NCI-H69 (cell line): ENCODE data around the gene TERT.
"Not testable (repeated sequence)": the region's sequence is repeated elsewhere in the genome, so short reads cannot be mapped to it uniquely, and the experiment has no call there.

Source experiments
- DNase-seq: peaks from one replicate; lab custom pipeline; 2025; lab: John Stamatoyannopoulos, UW

Gene TERT

DNA sequence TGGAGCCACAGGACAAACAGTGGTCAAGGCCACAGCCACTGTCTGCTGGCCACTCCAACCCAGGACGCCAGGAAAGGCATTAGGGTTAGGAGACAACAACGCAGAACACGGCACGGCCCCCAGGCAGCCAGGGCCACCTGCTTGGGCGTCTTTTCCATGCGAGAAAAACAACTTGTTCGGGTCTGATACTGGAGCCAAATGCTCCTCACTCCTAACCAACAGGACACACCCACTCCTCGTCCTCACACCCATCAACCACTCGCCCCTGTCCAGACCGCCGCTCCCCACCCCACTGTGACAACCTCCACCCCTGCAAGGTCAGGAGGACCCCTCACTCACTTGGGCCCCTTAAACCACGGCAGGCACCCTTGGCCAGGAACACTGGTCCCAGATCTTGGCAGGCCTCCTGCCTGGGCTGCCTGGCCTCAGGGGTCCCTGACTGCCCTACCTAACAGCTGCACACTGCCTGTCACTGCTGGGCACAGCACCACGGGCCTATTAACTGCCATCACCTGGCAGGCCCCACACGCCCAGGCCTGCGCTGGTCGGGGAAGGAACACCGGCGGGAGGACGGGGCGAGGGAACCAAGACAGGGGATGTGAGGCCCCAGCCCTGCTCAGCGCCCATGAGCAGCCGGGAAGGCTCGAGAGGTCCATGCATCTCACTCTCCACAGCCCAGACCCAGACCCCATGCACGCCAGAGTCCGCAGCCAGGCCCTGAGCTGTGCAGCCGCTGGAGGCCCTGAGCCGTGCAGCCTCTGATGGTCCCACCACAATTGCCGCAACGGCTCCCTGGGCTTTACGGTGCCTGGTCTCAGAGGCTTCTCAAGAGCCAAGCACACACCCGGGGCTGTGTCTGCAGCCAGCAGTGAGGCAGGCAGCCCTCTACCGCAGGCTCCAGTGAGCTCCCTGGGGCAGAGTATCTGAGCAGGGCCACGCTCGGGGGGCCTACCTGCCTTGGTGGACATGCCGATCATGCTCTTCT lies 36.3 kb upstream of the TERT start:
- DNase-seq: no peak

DNA sequence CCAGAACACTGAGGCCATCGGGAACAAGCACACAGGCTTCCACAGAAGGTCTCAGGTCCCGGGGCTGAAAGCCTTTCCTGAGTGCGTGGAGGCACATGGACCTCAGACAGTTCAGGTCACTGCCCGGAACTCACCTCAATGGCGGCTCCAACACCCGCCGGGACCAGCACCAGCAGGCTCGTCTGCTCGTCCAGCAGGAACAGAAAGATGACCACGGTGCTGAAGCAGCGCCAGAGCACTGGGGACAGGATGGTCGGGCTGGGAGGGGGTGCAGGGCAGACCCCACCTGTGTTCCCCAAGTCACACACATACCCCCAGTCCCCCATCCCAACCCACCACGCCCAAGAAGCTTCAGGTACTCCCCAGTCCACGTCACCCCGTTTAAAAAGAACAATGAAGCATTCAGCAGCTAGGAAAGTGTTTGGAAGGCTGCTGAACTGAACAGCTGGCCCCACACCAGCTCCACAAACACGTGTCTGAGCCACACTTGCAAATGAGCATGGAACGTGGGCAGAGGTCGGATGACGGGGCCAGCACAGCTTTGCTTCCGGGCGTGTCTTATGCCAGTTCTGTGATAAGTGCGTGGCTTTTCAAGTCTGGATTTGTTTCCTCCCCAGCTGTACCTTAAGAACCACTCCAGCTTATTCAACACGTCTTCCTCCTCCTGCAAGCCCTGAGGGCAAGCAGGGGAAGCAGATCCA lies 35.4 kb upstream of the TERT start:
- no peak for DNase-seq

DNA sequence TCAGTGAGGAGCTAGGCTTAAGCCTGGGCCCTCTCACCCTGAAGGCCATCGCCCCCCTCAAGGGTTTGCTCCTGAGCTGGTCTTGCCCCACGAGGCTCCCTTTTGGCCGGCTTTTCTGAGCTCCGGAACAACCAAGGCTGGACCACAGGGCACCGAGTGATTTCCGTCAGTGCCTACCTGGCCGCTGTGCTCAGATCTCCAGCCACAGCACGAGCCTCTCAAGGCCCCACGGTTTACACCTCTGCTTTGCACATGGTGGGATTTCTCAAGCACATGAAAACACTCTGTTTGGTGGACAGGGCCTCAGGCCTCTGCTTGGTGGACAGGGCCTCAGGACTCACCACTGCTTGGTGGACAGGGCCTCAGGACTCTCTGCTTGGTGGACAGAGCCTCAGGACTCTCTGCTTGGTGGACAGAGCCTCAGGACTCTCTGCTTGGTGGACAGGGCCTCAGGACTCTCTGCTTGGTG lies 34.3 kb upstream of the TERT start:
- no peak for DNase-seq

DNA sequence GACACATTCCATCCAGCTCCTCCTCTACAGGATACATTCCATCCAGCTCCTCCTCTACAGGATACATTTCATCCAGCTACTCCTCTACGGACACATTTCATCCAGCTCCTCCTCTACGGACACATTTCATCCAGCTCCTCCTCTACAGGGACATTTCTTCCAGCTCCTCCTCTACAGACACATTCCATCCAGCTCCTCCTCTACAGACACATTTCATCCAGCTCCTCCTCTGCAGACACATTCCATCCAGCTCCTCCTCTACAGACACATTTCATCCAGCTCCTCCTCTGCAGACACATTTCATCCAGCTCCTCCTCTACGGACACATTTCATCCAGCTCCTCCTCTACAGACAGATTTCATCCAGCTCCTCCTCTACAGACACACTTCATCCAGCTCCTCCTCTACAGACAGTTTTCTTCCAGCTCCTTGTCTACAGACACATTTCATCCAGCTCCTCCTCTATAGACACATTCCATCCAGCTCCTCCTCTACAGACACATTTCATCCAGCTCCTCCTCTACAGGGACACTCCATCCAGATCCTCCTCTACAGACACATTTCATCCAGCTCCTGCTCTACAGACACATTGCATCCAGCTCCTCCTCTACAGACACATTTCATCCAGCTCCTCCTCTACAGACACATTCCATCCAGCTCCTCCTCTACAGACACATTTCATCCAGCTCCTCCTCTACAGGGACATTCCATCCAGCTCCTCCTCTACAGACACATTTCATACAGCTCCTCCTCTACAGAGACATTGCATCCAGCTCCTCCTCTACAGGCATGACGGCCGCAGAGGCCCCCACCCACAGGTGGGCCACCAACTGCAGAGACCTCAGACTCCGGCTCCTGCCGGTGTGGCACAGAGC lies 33.6 kb upstream of the TERT start:
- DNase-seq: not testable (repeated sequence)

DNA sequence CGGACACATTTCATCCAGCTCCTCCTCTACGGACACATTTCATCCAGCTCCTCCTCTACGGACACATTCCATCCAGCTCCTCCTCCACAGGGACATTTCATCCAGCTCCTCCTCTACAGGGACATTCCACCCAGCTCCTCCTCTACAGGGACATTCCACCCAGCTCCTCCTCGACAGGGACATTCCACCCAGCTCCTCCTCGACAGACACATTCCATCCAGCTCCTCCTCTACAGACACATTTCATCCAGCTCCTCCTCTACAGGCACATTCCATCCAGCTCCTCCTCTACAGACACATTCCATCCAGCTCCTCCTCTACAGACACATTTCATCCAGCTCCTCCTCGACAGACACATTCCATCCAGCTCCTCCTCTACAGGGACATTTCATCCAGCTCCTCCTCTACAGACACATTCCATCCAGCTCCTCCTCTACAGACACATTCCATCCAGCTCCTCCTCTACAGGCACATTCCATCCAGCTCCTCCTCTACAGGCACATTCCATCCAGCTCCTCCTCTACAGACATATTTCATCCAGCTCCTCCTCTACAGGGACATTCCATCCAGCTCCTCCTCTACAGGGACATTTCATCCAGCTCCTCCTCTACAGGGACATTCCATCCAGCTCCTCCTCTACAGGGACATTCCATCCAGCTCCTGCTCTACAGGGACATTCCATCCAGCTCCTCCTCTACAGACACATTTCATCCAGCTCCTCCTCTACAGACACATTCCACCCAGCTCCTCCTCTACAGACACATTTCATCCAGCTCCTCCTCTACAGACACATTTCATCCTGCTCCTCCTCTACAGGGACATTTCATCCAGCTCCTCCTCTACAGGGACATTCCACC lies 32.3 kb upstream of the TERT start:
- DNase-seq: not testable (repeated sequence)

DNA sequence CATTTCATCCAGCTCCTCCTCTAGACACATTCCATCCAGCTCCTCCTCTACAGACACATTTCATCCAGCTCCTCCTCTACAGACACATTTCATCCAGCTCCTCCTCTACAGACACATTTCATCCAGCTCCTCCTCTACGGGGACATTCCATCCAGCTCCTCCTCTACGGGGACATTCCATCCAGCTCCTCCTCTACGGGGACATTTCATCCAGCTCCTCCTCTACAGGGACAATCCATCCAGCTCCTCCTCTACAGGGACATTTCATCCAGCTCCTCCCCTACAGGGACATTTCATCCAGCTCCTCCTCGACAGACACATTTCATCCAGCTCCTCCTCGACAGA lies 31.6 kb upstream of the TERT start:
- DNase-seq: not testable (repeated sequence)

DNA sequence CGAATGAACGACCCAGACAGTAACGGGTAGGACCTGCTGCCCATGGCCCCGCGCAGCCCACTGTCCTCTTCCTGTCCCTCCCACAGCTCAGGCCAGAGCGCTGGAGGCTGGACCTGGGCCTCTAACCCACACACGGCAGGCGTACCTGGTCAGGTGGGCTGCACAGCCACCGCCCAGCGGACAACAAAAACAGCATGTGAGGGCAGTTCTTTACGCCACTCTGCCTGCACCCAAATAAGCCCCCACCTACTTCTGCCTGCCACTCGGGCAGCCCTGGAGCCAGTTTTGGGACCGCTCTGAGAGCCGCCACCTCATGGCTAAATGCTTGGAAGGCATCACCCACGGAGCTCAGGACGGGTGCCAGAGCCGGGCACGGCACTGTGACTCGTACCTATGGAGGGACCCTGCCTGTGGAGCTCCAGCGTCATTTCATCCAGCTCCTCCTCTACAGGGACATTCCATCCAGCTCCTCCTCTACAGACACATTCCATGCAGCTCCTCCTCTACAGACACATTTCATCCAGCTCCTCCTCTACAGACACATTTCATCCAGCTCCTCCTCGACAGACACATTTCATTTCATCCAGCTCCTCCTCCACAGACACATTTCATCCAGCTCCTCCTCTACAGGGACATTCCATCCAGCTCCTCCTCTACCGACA lies 31.1 kb upstream of the TERT start:
- DNase-seq: no peak

DNA sequence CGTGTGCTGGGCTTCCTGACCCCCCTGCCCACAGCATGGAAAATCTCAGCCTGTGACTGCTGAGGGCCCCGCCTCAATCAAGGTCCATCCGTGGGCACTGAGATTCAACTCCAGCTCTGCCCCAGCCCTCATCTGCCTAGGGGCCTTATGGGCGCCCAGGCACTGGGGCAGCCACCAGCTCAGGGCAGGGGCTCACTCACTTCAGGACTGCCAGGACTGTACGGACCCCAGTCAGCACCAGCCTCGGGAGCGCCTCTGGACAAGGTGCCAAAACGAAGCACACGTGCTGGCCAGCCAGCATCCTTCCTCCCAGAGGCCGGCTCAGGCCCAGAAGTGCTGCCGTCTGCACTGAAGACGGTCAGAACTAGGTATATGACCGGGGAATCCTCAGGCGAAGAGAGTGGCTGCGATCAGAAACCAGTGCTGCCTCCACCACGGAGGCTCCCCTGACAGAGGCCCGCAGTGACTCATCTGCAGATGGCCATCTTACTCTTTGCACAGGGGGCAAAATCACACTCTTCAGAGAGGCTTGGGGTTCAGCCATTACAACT lies 30.4 kb upstream of the TERT start:
- no peak for DNase-seq

DNA sequence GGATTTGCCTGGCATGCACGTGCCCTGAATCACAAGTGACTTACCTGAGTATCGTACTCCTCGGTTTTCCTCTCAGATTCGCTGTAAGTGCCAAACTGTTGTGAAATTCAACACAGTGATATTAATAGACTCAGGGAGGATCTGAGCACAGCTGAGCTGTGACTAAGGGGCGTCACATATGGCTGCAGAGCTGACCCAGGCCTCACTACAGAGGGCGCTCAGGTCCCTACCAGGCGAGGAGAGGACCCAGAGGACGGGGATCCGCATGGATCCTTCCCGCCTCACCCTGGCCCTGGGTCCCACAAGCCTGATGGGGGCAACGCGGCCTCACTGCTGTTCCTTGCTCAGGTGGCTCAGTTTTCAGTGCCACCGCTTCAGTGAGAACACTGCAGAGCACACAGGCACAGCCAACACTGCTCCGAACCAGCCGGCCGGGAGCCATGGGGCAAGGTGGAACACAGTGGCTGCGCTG lies 29.9 kb upstream of the TERT start:
- DNase-seq: no peak

DNA sequence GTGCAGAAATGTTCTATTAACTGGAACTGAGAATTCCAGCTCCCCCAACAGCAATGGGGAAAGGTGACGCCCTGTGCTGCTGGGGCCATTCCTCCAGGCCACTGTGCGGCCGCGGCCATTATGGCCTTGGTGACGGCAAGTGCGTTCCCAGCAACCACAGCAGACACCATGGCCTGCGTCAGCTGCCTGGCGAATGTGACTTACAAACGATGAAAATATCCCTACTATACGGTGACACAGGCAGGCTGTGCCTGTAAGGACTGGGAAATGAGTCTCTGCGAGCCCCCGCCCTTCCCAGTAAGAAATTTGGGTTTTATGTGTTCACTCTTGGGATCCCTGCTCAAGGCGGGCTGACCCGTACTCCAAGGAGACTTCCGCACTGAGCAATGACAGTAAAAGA lies 29.4 kb upstream of the TERT start:
- DNase-seq: no peak

DNA sequence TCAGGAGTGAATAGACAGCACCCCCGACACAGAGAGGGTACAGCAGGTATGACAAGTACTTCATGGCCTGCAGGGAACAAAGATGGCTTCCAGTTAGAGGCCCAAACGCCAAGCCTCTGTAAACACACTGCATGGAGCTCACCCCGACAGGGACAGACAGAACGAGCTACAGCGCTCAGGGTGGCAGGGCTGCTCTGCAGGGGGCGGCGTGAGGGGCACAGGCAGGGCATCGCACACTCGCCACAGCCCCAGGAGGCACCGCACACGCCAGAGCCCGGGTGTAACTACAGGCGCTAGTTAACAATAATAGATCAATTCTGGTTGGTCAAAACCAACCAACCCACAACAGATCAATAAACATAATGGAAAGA lies 28.9 kb upstream of the TERT start:
- DNase-seq: no peak

DNA sequence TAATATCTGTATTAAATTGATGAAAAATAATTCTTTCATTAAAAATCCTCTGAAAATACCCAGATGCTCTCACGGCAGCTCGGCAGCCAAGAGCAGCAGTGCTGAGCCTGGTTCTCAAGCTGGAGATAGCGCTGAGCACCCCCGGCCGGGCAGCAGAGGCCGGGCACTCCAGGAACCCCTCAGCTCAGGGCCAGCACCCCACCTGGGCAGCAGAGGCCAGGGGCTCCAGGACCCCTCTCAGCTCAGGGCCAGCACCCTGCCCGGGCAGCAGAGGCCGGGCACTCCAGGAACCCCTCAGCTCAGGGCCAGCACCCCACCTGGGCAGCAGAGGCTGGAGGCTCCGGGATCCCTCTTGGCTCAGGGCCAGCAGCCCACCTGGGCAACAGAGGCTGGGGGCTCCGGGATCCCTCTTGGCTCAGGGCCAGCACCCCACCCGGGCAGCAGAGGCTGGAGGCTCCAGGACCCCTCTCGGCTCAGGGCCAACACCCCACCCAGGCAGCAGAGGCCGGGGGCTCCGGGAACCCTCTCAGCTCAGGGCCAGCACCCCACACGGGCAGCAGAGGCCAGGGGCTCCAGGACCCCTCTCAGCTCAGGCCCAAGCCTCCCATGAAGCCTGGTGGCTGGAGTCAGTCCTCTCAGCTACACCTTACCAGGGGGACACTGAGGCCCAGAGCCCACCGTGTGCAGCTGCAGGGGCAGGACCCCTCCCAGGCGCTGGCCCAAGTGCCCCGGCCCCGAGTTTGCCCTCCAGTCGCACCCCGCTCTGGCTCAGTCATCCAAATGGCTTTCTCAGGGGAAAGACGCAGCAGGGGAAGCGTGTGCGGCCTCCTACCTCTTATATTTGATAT lies 28.3 kb upstream of the TERT start:
- DNase-seq: no peak

DNA sequence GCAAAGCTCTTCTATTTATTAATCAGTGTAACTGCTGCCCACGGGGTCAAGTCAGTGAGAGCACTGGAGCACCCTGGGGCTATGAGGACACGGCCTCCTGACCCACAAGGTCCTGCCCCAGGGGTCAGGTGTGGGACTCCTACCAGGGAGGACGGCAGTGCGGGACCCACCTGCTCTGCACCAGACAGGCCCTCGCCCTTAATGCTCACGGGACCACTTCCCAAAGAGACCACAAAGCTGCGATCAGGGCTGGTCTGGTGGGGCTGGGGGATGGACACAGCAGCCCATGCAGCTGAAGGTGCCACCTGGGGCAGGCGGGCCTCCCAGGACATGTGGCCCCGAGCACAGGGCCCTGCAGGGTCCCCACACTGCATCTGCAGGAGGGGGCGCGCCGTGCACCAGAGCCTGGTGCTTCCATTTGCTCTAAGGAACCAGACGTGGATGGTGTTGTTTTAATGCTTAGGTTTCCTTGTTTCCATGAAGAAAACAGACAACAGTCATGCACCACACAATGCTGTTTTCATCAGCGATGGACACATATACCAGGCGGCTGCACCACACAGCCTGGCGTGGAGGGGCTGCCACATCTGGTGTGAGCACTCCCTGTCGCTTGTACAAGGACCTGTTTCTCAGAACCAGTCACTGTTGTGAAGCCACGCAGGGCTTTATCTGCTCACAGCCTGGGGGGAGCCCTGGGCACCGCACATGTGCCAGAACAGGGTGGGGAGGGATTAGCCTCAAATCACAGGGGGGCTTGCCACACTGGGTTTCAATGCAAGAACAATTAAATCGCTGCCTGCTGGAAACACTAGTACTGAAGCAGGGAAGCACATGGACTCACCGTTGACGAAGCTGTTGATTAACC lies 27.4 kb upstream of the TERT start:
- no peak for DNase-seq

DNA sequence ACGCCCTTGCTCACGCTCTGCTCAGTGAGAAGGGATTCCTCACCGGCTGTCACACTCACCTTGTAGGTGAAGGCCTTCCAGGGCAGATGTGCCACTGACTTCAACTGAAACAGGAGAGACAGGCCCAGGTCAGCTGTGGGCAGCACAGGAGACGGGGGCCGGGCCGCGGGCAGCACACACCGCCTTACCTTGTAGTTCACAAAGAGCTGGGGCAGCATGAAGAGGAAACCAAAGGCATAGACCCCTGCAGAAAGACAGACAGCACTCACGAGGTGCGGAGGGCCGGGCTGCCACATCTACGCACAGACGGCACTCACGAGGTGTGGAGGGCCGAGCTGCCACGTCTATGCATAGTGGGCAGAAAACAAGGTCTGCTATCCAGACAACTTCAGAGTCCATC lies 26.7 kb upstream of the TERT start:
- no peak for DNase-seq

DNA sequence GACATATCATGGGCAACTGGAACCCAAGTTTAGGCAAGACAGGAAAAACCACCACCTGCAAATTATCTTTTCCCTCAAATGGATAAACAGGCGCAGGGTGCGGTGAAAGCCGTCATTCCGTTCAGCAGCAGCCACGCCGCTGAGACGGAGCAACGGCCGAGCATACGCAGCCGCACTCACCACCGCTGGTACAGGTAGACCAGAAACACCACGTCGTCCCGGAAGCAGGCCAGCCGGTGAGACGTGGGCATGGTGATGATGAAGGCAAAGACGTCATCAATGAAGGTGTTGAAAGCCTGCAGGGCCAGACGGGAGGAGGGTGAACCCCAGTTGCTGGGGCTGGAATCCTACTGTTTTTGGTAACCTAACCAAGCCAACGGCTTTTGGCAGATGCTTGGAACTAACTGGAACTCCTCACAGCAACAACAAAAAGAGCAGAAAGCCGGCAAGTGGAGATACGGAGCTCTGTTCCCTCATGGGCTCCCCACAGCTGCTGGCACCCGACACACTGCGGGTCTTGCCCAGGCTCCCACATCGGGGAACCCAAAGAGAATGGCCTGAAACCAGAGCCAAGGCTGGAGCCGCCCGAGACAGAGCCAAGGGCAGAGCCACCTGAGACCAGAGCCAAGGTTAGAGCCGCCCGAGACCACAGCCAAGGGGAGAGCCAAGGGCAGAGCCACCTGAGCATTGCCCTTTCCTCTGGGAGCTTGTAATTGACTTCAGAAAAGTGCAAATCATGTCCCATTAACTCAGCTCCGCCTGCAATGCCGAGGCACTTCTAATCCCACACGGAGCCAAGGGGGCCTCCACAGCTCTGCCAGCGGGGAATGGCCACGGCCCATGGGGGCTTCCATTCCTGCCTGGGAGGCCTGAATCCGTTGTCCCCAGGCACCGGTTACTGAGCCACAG lies 25.8 kb upstream of the TERT start:
- no peak for DNase-seq

DNA sequence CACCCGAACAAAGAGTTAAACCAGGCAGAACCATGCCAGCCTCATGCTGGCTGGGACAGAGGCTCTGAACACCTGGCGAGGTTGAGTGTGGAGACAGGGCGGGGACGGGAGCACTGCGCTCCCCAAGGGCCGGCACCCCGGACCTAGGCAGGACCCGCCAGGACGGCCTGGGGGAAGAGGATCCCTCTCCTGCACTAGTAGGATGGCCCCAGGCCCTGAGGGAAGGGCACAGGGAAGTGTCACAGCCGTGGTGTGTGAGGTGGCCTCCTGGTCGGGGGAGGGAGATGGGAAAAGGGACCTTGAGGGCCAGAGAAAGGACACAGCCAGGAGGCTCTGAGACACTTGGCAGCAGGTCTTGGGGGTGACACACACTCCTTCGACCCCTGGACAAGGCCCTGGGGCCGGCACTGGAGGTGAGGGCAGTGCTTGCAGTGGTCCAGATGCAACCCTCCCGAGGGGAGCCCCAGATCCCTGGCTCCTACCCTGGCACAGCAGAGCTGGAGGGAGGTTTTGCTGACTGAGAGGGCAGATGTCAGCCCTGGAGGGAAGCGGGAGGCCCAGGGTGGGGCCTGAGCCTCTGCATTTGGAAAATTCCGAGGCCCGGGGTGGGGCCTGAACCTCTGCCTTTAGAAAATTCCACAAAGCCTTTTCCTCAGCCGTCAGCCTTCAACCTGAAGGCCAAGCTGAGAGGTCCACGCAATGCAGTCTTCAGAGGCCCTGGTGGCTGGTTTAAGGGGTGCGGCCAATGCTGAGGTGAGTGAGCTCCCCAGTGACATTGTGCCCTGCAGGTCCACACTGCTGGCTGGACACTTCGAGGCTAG lies 24.8 kb upstream of the TERT start:
- no peak for DNase-seq
